Measurements from ENCODE around the gene ODAD3. TPM values are rescaled to one million over a fixed set of nuclear protein-coding genes. Genes with fewer than 3 reads are reported as not detected.
"Not testable (repeated sequence)": the region's sequence is repeated elsewhere in the genome, so short reads cannot be mapped to it uniquely, and the experiment has no call there.

The ODAD3 gene
- total RNA-seq, 2 experiments from 2014 or later: not detected

- H3K9me3 Mint-ChIP-seq; H3K4me1 Mint-ChIP-seq; DNase-seq; H3K36me3 Mint-ChIP-seq; POLR2A ChIA-PET; ATAC-seq (ENCODE audit: low read depth); H3K4me3 Mint-ChIP-seq; H3K27ac Mint-ChIP-seq: not testable (repeated sequence)
- peaks cover 37% of the 10 kb centered on the region for H3K27me3 Mint-ChIP-seq
These were observed 40.4 kb upstream of the ODAD3 start for GRCh38 chr19:11475343-11475742.

GRCh38 chr19:11473725-11474124 lies 38.8 kb upstream of the ODAD3 start:
- H3K36me3 Mint-ChIP-seq: no peaks in the 10 kb centered on the region
- DNase-seq (no peak), ATAC-seq (ENCODE audit: low read depth) (no peak)
- no peaks in the 10 kb centered on the region for H3K4me1 Mint-ChIP-seq
- no peak overlapping the region for H3K27ac Mint-ChIP-seq
- POLR2A ChIA-PET: interaction anchor here (0.6 to 1.6 kb wide), 2 partner anchors 9 to 21 kb away, joined by 3 read pairs; no protein-coding TSS in a partner anchor
- H3K27me3 Mint-ChIP-seq: peaks cover 31% of the 10 kb centered on the region
- H3K4me3 Mint-ChIP-seq: no peak overlapping the region
- H3K9me3 Mint-ChIP-seq: no peaks in the 10 kb centered on the region

- H3K27ac Mint-ChIP-seq; ATAC-seq (ENCODE audit: low read depth); DNase-seq; H3K27me3 Mint-ChIP-seq; H3K36me3 Mint-ChIP-seq; H3K4me1 Mint-ChIP-seq; H3K9me3 Mint-ChIP-seq; H3K4me3 Mint-ChIP-seq: not testable (repeated sequence)
- POLR2A ChIA-PET: interaction anchor here (0.7 kb wide), 1 partner anchor 132 kb away, joined by 3 read pairs; no protein-coding TSS in a partner anchor
These were observed 33.4 kb upstream of the ODAD3 start for GRCh38 chr19:11468266-11468845.

- ATAC-seq (ENCODE audit: low read depth): no peak
- Mint-ChIP-seq H3K36me3 (no peaks in the 10 kb centered on the region), H3K9me3 (no peaks in the 10 kb centered on the region)
These were observed 30.7 kb upstream of the ODAD3 start for GRCh38 chr19:11465600-11465999.

GRCh38 chr19:11464333-11465265 lies 29.7 kb upstream of the ODAD3 start:
- Mint-ChIP-seq H3K27me3 (peaks cover 4% of the 10 kb centered on the region), H3K27ac (no peak overlapping the region), H3K4me3 (no peak overlapping the region), H3K36me3 (no peaks in the 10 kb centered on the region), H3K4me1 (no peaks in the 10 kb centered on the region), H3K9me3 (no peaks in the 10 kb centered on the region)
- POLR2A ChIA-PET: no interaction called here
- no peak for DNase-seq
- ATAC-seq (ENCODE audit: low read depth): no peak

More at GRCh38 chr19:11465600-11465999, 30.7 kb upstream of the ODAD3 start:
- H3K27ac Mint-ChIP-seq: no peak overlapping the region
- no peak overlapping the region for H3K4me3 Mint-ChIP-seq
- no peaks in the 10 kb centered on the region for H3K27me3 Mint-ChIP-seq
- no peak for DNase-seq
- no peaks in the 10 kb centered on the region for H3K4me1 Mint-ChIP-seq
- POLR2A ChIA-PET: no interaction called here

- peaks cover 5% of the 10 kb centered on the region for H3K27me3 Mint-ChIP-seq
- H3K4me3 Mint-ChIP-seq: no peak overlapping the region
- DNase-seq (no peak), ATAC-seq (ENCODE audit: low read depth) (no peak)
- no peaks in the 10 kb centered on the region for H3K9me3 Mint-ChIP-seq
- no peak overlapping the region for H3K27ac Mint-ChIP-seq
- no peaks in the 10 kb centered on the region for H3K4me1 Mint-ChIP-seq
- no peaks in the 10 kb centered on the region for H3K36me3 Mint-ChIP-seq
- POLR2A ChIA-PET: no interaction called here
These were observed 28.5 kb upstream of the ODAD3 start for GRCh38 chr19:11463391-11463790.

- H3K4me1 Mint-ChIP-seq: no peaks in the 10 kb centered on the region
- H3K27ac Mint-ChIP-seq: no peak overlapping the region
- H3K27me3 Mint-ChIP-seq: peaks cover 8% of the 10 kb centered on the region
- H3K36me3 Mint-ChIP-seq: no peaks in the 10 kb centered on the region
- H3K4me3 Mint-ChIP-seq: no peak overlapping the region
- no peak for DNase-seq
- no peak for ATAC-seq (ENCODE audit: low read depth)
- no peaks in the 10 kb centered on the region for H3K9me3 Mint-ChIP-seq
- POLR2A ChIA-PET: interaction anchor here (0.7 kb wide), 1 partner anchor 242 kb away, joined by 4 read pairs; no protein-coding TSS in a partner anchor
These were observed 26.5 kb upstream of the ODAD3 start for GRCh38 chr19:11461453-11461852.

- H3K27ac Mint-ChIP-seq: no peak overlapping the region
- no peaks in the 10 kb centered on the region for H3K36me3 Mint-ChIP-seq
- H3K4me3 Mint-ChIP-seq: no peak overlapping the region
- H3K27me3 Mint-ChIP-seq: peaks cover 17% of the 10 kb centered on the region
- no peaks in the 10 kb centered on the region for H3K9me3 Mint-ChIP-seq
- POLR2A ChIA-PET: no interaction called here
- no peaks in the 10 kb centered on the region for H3K4me1 Mint-ChIP-seq
- ATAC-seq (ENCODE audit: low read depth) (no peak), DNase-seq (no peak)
These were observed 25.3 kb upstream of the ODAD3 start for GRCh38 chr19:11460207-11460606.

- POLR2A ChIA-PET, H3K4me3 Mint-ChIP-seq, H3K36me3 Mint-ChIP-seq: not testable (repeated sequence)
These were observed 24.0 kb upstream of the ODAD3 start for GRCh38 chr19:11458912-11459311.

GRCh38 chr19:11458236-11458900 lies 23.4 kb upstream of the ODAD3 start:
- H3K27me3 Mint-ChIP-seq: peaks cover 17% of the 10 kb centered on the region
- DNase-seq: no peak
- H3K4me1 Mint-ChIP-seq: no peaks in the 10 kb centered on the region
- ATAC-seq (ENCODE audit: low read depth): no peak
- H3K9me3 Mint-ChIP-seq: no peaks in the 10 kb centered on the region
- H3K27ac Mint-ChIP-seq: no peak overlapping the region
- H3K36me3 Mint-ChIP-seq: no peaks in the 10 kb centered on the region
- POLR2A ChIA-PET: no interaction called here
- no peak overlapping the region for H3K4me3 Mint-ChIP-seq

More at GRCh38 chr19:11458912-11459311, 24.0 kb upstream of the ODAD3 start:
- peaks cover 17% of the 10 kb centered on the region for H3K27me3 Mint-ChIP-seq
- not testable (repeated sequence) for H3K4me1 Mint-ChIP-seq; H3K9me3 Mint-ChIP-seq; DNase-seq; H3K27ac Mint-ChIP-seq; ATAC-seq (ENCODE audit: low read depth)

- H3K4me1 Mint-ChIP-seq: no peaks in the 10 kb centered on the region
- no peaks in the 10 kb centered on the region for H3K36me3 Mint-ChIP-seq
- no peak overlapping the region for H3K4me3 Mint-ChIP-seq
- H3K9me3 Mint-ChIP-seq: no peaks in the 10 kb centered on the region
- no peak overlapping the region for H3K27ac Mint-ChIP-seq
- POLR2A ChIA-PET: no interaction called here
- peaks cover 17% of the 10 kb centered on the region for H3K27me3 Mint-ChIP-seq
- DNase-seq: no peak
- no peak for ATAC-seq (ENCODE audit: low read depth)
These were observed 22.9 kb upstream of the ODAD3 start for GRCh38 chr19:11457831-11458230.

GRCh38 chr19:11457115-11457514 lies 22.2 kb upstream of the ODAD3 start:
- DNase-seq: no peak
- Mint-ChIP-seq H3K9me3 (no peaks in the 10 kb centered on the region), H3K4me1 (no peaks in the 10 kb centered on the region), H3K4me3 (no peak overlapping the region), H3K36me3 (no peaks in the 10 kb centered on the region), H3K27me3 (peaks cover 17% of the 10 kb centered on the region), H3K27ac (no peak overlapping the region)
- ATAC-seq (ENCODE audit: low read depth): no peak
- POLR2A ChIA-PET: no interaction called here

- Mint-ChIP-seq H3K4me1 (no peaks in the 10 kb centered on the region), H3K27me3 (peaks cover 17% of the 10 kb centered on the region), H3K36me3 (no peaks in the 10 kb centered on the region), H3K4me3 (no peak overlapping the region), H3K9me3 (no peaks in the 10 kb centered on the region), H3K27ac (no peak overlapping the region)
- POLR2A ChIA-PET: interaction anchor here (0.6 to 1.2 kb wide), 3 partner anchors 26 to 107 kb away, joined by 4 to 5 read pairs (median 4); no protein-coding TSS in a partner anchor
- no peak for ATAC-seq (ENCODE audit: low read depth)
- no peak for DNase-seq
These were observed 21.7 kb upstream of the ODAD3 start for GRCh38 chr19:11456659-11457058.

Data from activated naive CD8-positive, alpha-beta T cell treated with anti-CD3 and anti-CD28 coated beads, Interleukin-2, amount 10 ng/mL, durations not matched to agents 7 days and 5 days (primary cell).